Thyroid gland (tissue), 4 donors: ENCODE results near the gene AQP9. TPM values are rescaled to one million over a fixed set of nuclear protein-coding genes. Genes with fewer than 3 reads are reported as not detected.
"Not testable (repeated sequence)": the region's sequence is repeated elsewhere in the genome, so short reads cannot be mapped to it uniquely, and the experiment has no call there.

Experiments
- DNase-seq, 2 donors: peaks; one replicate each; pipeline ENCODE4 v3.0.0-alpha.2; 2019
- H3K27ac ChIP-seq, 3 donors: fragments of 200-600 bp; sonication (generic); 1 replicate in 2 of 3; 2 replicates in 1 of 3; pipeline ENCODE4 v1.5.1; 2016 to 2019; ENCODE audit warnings: mild to moderate bottlenecking in 1 of 3, moderate library complexity in 1 of 3
- H3K27me3 ChIP-seq: fragments of 200-600 bp; sonication (generic); one replicate; pipeline ENCODE4 v1.5.1; 2019
- H3K36me3 ChIP-seq, 2 donors: fragments of 200-600 bp; sonication (generic); one replicate each; pipeline ENCODE4 v1.5.1; 2016 to 2019
- H3K4me1 ChIP-seq, 2 donors: fragments of 200-600 bp; sonication (generic); one replicate each; pipeline ENCODE4 v1.5.1; 2017 to 2019
- H3K4me3 ChIP-seq, 3 donors: fragments of 200-600 bp; sonication (generic); replicated peaks in 1 of 3; 1 replicate in 2 of 3; 2 replicates in 1 of 3; pipeline ENCODE4 v1.5.1; 2016; ENCODE audit warnings: mild to moderate bottlenecking in 1 of 3
- H3K9me3 ChIP-seq: fragments of 200-600 bp; sonication (generic); one replicate; pipeline ENCODE4 v1.5.1; 2017
- CTCF ChIP-seq, 6 experiments: fragments of 200-600 bp in 3 of 6; fragments of 450-650 bp in 3 of 6; sonication (generic) in 3 of 6; IDR thresholded peaks; one replicate each; pipeline ENCODE4 v1.5.1; 2016 to 2019; ENCODE audit warnings: antibody characterized with exemption in 6 of 6, mild to moderate bottlenecking in 2 of 6, inconsistent platforms in 1 of 6, moderate library complexity in 1 of 6
- POLR2A ChIP-seq, 2 donors: fragments of 450-650 bp; IDR thresholded peaks; one replicate each; pipeline ENCODE4 v1.6.1; 2017; ENCODE audit warnings: antibody characterized with exemption in 2 of 2, mild to moderate bottlenecking in 2 of 2, moderate library complexity in 1 of 2
- WGBS, 2 donors: methylation state at CpG; one replicate each; pipeline ENCODE4 v1.1.5; 2017; 5-methylcytosine and 5-hydroxymethylcytosine counted together
- intact Hi-C: fragments of 100-400 bp; cut with DNase I; formaldehyde crosslinking; loops from one replicate; pipeline ENCODE4 v1.15.1; 2023
- total RNA-seq, 4 donors: library from RNA; depleted of rRNA; stranded (reverse); fragments of >200 nt; gene quantifications; one replicate each; pipeline ENCODE4 v1.2.3, GENCODE V29; 2016

AQP9 gene
- total RNA-seq, 4 donors from 2014 or later, result 0.21 to 1.6 (median 0.78) TPM; not detected in 1

- H3K4me1 ChIP-seq, result no peaks in the 10 kb centered on the region
- WGBS, 2 donors, result 12% methylated on average over 9 of the region's 9 CpGs
- no peaks in the 10 kb centered on the region for H3K27me3 ChIP-seq
- H3K27ac ChIP-seq, result no peak overlapping the region
- intact Hi-C loops, result loop anchor here (5.0 to 10.0 kb wide), 3 partner anchors 65 to 318 kb away; no protein-coding TSS in a partner anchor
- TF ChIP-seq POLR2A (IDR thresholded peaks at IDR 0.05) (no peak), CTCF (IDR thresholded peaks at IDR 0.05) (peak; percentile 33 to 89 (median 78))
- peak; percentile 43 to 48 for DNase-seq
- no peaks in the 10 kb centered on the region for H3K36me3 ChIP-seq
- no peak overlapping the region for H3K4me3 ChIP-seq
- no peaks in the 10 kb centered on the region for H3K9me3 ChIP-seq
Measured at GRCh38 chr15:58182460-58183163, 44.4 kb downstream of the AQP9 start.

- Histone ChIP-seq H3K9me3 (no peaks in the 10 kb centered on the region), H3K27ac (no peak overlapping the region), H3K27me3 (no peaks in the 10 kb centered on the region), H3K4me3 (no peak overlapping the region), H3K36me3 (no peaks in the 10 kb centered on the region), H3K4me1 (no peaks in the 10 kb centered on the region)
- intact Hi-C loops, result loop anchor here (10.0 kb wide), 2 partner anchors 111 to 321 kb away; no protein-coding TSS in a partner anchor
- no peak for DNase-seq
- 70 to 74% methylated on average over 1 of the region's 1 CpG for WGBS, 2 donors
- TF ChIP-seq POLR2A (IDR thresholded peaks at IDR 0.05), result no peak
- no peak for TF ChIP-seq CTCF (IDR thresholded peaks at IDR 0.05)
Measured at GRCh38 chr15:58185439-58185838, 47.3 kb downstream of the AQP9 start.

GRCh38 chr15:58189148-58189811, 51.1 kb downstream of the AQP9 start:
- intact Hi-C loops, result loop anchor here (10.0 kb wide), 2 partner anchors 114 to 324 kb away; no protein-coding TSS in a partner anchor
- H3K36me3 ChIP-seq, result no peaks in the 10 kb centered on the region
- H3K4me1 ChIP-seq, result no peaks in the 10 kb centered on the region
- no peak for TF ChIP-seq CTCF (IDR thresholded peaks at IDR 0.05)
- TF ChIP-seq POLR2A (IDR thresholded peaks at IDR 0.05), result no peak
- no peaks in the 10 kb centered on the region for H3K27me3 ChIP-seq
- 92 to 93% methylated on average over 8 of the region's 8 CpGs for WGBS, 2 donors
- H3K27ac ChIP-seq, result no peak overlapping the region
- no peaks in the 10 kb centered on the region for H3K9me3 ChIP-seq
- DNase-seq, result no peak
- H3K4me3 ChIP-seq, result no peak overlapping the region

- DNase-seq, result no peak
- Histone ChIP-seq H3K27me3 (no peaks in the 10 kb centered on the region), H3K36me3 (no peaks in the 10 kb centered on the region), H3K9me3 (no peaks in the 10 kb centered on the region), H3K4me1 (no peaks in the 10 kb centered on the region), H3K27ac (no peak overlapping the region), H3K4me3 (no peak overlapping the region)
- no peak for TF ChIP-seq CTCF (IDR thresholded peaks at IDR 0.05)
- no peak for TF ChIP-seq POLR2A (IDR thresholded peaks at IDR 0.05)
- WGBS, 2 donors, result 81 to 90% methylated on average over 4 of the region's 4 CpGs
- intact Hi-C loops, result no loop called here
Measured at GRCh38 chr15:58190419-58190818, 52.2 kb downstream of the AQP9 start.

- H3K36me3 ChIP-seq, H3K4me3 ChIP-seq, H3K9me3 ChIP-seq, H3K27ac ChIP-seq, H3K27me3 ChIP-seq, H3K4me1 ChIP-seq, DNase-seq, intact Hi-C loops: not testable (repeated sequence)
- WGBS, 2 donors, result 74 to 92% methylated on average over 8 to 9 of the region's 9 CpGs
Measured at GRCh38 chr15:58193636-58194035, 55.5 kb downstream of the AQP9 start.
